Right renal cortex interstitium (tissue), 3 donors: ENCODE results near the gene HIC1. TPM values are rescaled to one million over a fixed set of nuclear protein-coding genes. Genes with fewer than 3 reads are reported as not detected.

Source experiments
- DNase-seq, 3 donors: peaks; one replicate each; pipeline ENCODE4 v3.0.0-alpha.2; 2013; ENCODE audit warnings: low read depth in 3 of 3, low spot score in 2 of 3
- polyA plus RNA-seq, 3 donors: library from polyadenylated mRNA; unstranded; fragments of 120-200 nt; gene quantifications; one replicate each; pipeline ENCODE4 v1.2.1, GENCODE V29; 2013; ENCODE audit not compliant: insufficient read length in 3 of 3

HIC1 gene
- polyA plus RNA-seq, 3 donors: 13.5 to 14.2 (median 14.0) TPM

GRCh38 chr17:2094891-2095535 is 40.1 kb downstream of the HIC1 start:
- DNase-seq: no peak

GRCh38 chr17:2095536-2095910 is 40.6 kb downstream of the HIC1 start:
- DNase-seq: no peak

GRCh38 chr17:2101448-2102257 is 46.8 kb downstream of the HIC1 start:
- DNase-seq: no peak

- no peak for DNase-seq
Measured at GRCh38 chr17:2102931-2103809, 48.3 kb downstream of the HIC1 start.

GRCh38 chr17:2105663-2106062 is 50.8 kb downstream of the HIC1 start:
- no peak for DNase-seq

- no peak for DNase-seq
Measured at GRCh38 chr17:2106308-2106955, 51.5 kb downstream of the HIC1 start.

- no peak for DNase-seq
Measured at GRCh38 chr17:2107050-2107449, 52.1 kb downstream of the HIC1 start.

- no peak for DNase-seq
Measured at GRCh38 chr17:2107506-2107905, 52.6 kb downstream of the HIC1 start.

GRCh38 chr17:2108170-2108569 is 53.3 kb downstream of the HIC1 start:
- no peak for DNase-seq

- DNase-seq: no peak
Measured at GRCh38 chr17:2110436-2110835, 55.5 kb downstream of the HIC1 start.

GRCh38 chr17:2111691-2112090 is 56.8 kb downstream of the HIC1 start:
- DNase-seq: no peak

Other genes with a start within 250 kb of the HIC1 start
- gene SMYD4, start 225.2 kb upstream of the HIC1 start, polyA plus RNA-seq: 10 to 100 TPM; 11.7 to 13.4 (median 12.2) TPM
- gene RPA1, start 225.1 kb upstream of the HIC1 start, polyA plus RNA-seq: 100 to 1,000 TPM; 120 to 145 (median 132) TPM
- gene RTN4RL1, start 29.8 kb upstream of the HIC1 start, polyA plus RNA-seq: 1 to 10 TPM in 2 of 3 donors, under 1 TPM in 1; 0.72 to 1.8 (median 1.3) TPM
- 10 to 100 TPM; 34.9 to 36.0 (median 35.9) TPM for gene DPH1, start 24.9 kb upstream of the HIC1 start, polyA plus RNA-seq
- 10 to 100 TPM; 13.1 to 14.5 (median 14.0) TPM for gene OVCA2, start 13.1 kb upstream of the HIC1 start, polyA plus RNA-seq
- 10 to 100 TPM; 31.1 to 36.1 (median 32.9) TPM for gene SMG6, start 248.7 kb downstream of the HIC1 start, polyA plus RNA-seq
- 10 to 100 TPM; 24.8 to 28.4 (median 26.0) TPM for gene SRR, start 248.8 kb downstream of the HIC1 start, polyA plus RNA-seq